Osteoblast (primary cell): ENCODE data around the gene GAPDH. TPM values are rescaled to one million over a fixed set of nuclear protein-coding genes. Genes with fewer than 3 reads are reported as not detected.
A peak's percentile ranks its signal among the peaks of the same experiment; 100 is the strongest.

ENCODE experiments used
- DNase-seq: peaks from one replicate; pipeline ENCODE4 v3.0.0; 2011; ENCODE audit warnings: low spot score, mixed read lengths; ENCODE audit not compliant: insufficient read length; ENCODE audit errors: missing footprints
- H2AFZ ChIP-seq: 2 replicates; pipeline ENCODE4 v1.6.0; 2011; ENCODE audit warnings: mild to moderate bottlenecking, low read length
- H3K27ac ChIP-seq: 2 replicates; pipeline ENCODE4 v1.5.1; 2011; ENCODE audit warnings: mild to moderate bottlenecking, low read depth, low read length, moderate library complexity
- H3K27me3 ChIP-seq: 2 replicates; pipeline ENCODE4 v1.6.0; 2012; ENCODE audit warnings: mild to moderate bottlenecking, control low read depth, inconsistent platforms, low read length, moderate library complexity; ENCODE audit not compliant: insufficient read depth
- H3K36me3 ChIP-seq: 2 replicates; pipeline ENCODE4 v1.5.1; 2011; ENCODE audit warnings: mild to moderate bottlenecking, low read length, control low read depth, moderate library complexity; ENCODE audit not compliant: insufficient read depth
- H3K4me1 ChIP-seq: 2 replicates; pipeline ENCODE4 v1.5.1; 2011; ENCODE audit warnings: mild to moderate bottlenecking, low read length, control low read depth, moderate library complexity; ENCODE audit not compliant: insufficient read depth
- H3K4me2 ChIP-seq: 2 replicates; pipeline ENCODE4 v1.6.0; 2011; ENCODE audit warnings: mild to moderate bottlenecking, low read length; ENCODE audit not compliant: insufficient read depth
- H3K4me3 ChIP-seq: fragments of 200-600 bp; sonication (generic); 3 replicates; pipeline ENCODE4 v1.5.1; 2012; ENCODE audit warnings: mild to moderate bottlenecking, low read length, inconsistent platforms; ENCODE audit not compliant: insufficient read depth
- H3K79me2 ChIP-seq: 2 replicates; pipeline ENCODE4 v1.6.0; 2012; ENCODE audit warnings: mild to moderate bottlenecking, low read length, control low read depth, inconsistent platforms; ENCODE audit not compliant: insufficient read depth
- H3K9me3 ChIP-seq: 2 replicates; pipeline ENCODE4 v1.5.1; 2011; ENCODE audit warnings: low read depth, low read length, control low read depth
- H4K20me1 ChIP-seq: 2 replicates; pipeline ENCODE4 v1.6.0; 2012; ENCODE audit warnings: mild to moderate bottlenecking, low read length, control low read depth; ENCODE audit not compliant: insufficient read depth
- CTCF ChIP-seq: IDR thresholded peaks from 2 replicates; pipeline ENCODE4 v1.5.1; 2011; ENCODE audit warnings: mild to moderate bottlenecking, low read depth, low read length, moderate library complexity; ENCODE audit errors: extremely low read depth
- total RNA-seq: library from RNA; depleted of rRNA; stranded (reverse); fragments of >200 nt; gene quantifications from 2 replicates; pipeline ENCODE4 v1.2.3, GENCODE V29; 2012

Gene GAPDH
- total RNA-seq, 1 donor = 5,173 TPM

- no peak overlapping the region for H2AFZ ChIP-seq
- no peaks in the 10 kb centered on the region for H3K9me3 ChIP-seq
- peaks cover 12% of the 10 kb centered on the region for H4K20me1 ChIP-seq
- no peak for TF ChIP-seq CTCF
- no peak overlapping the region for H3K4me2 ChIP-seq
- H3K4me1 ChIP-seq = peaks cover 19% of the 10 kb centered on the region
- H3K36me3 ChIP-seq = peaks cover 68% of the 10 kb centered on the region
- H3K4me3 ChIP-seq = no peak overlapping the region
- no peaks in the 10 kb centered on the region for H3K27me3 ChIP-seq
- DNase-seq = no peak
- H3K79me2 ChIP-seq = peaks cover 14% of the 10 kb centered on the region
- H3K27ac ChIP-seq = peak overlapping the region; percentile 95
Measured at GRCh38 chr12:6530576-6531260, 3.6 kb upstream of the GAPDH start.

- H3K4me3 ChIP-seq = peak overlapping the region; percentile 95
- DNase-seq = peak; percentile 98
- no peaks in the 10 kb centered on the region for H3K27me3 ChIP-seq
- H3K4me2 ChIP-seq = peak overlapping the region; percentile 84
- H4K20me1 ChIP-seq = peaks cover 27% of the 10 kb centered on the region
- peak overlapping the region; percentile 6 for H2AFZ ChIP-seq
- peaks cover 34% of the 10 kb centered on the region for H3K4me1 ChIP-seq
- H3K9me3 ChIP-seq = no peaks in the 10 kb centered on the region
- peak overlapping the region; percentile 95 for H3K27ac ChIP-seq
- H3K36me3 ChIP-seq = peaks cover 68% of the 10 kb centered on the region
- no peak for TF ChIP-seq CTCF
- peaks cover 29% of the 10 kb centered on the region for H3K79me2 ChIP-seq
Measured at GRCh38 chr12:6532051-6532926, 2.0 kb upstream of the GAPDH start.

- peak; percentile 87 for DNase-seq
- Histone ChIP-seq H2AFZ (peak overlapping the region; percentile 61), H3K9me3 (no peaks in the 10 kb centered on the region), H3K36me3 (peaks cover 68% of the 10 kb centered on the region), H3K4me2 (peak overlapping the region; percentile 84), H4K20me1 (peaks cover 36% of the 10 kb centered on the region), H3K4me3 (peak overlapping the region; percentile 95), H3K79me2 (peaks cover 31% of the 10 kb centered on the region), H3K27ac (peak overlapping the region; percentile 95), H3K4me1 (peaks cover 38% of the 10 kb centered on the region), H3K27me3 (no peaks in the 10 kb centered on the region)
- no peak for TF ChIP-seq CTCF
Measured at GRCh38 chr12:6532927-6533652, 1.2 kb upstream of the GAPDH start.
